Measurements from ENCODE around the gene OR3A3.

The OR3A3 gene

GRCh38 chr17:3472137-3472536 is 61.0 kb downstream of the OR3A3 start:
- no peak for DNase-seq (ENCODE audit: low read depth in 2 of 2)

Data from stimulated activated CD8-positive, alpha-beta memory T cell treated with anti-CD3 and anti-CD28 coated beads, Interleukin-2, amount 100 ng/mL, for 1 hour (primary cell).